K562 (cell line): ENCODE measurements around the gene MPST. TPM values are rescaled to one million over a fixed set of nuclear protein-coding genes. Genes with fewer than 3 reads are reported as not detected.

Experiments
- ATAC-seq: fragments of 200-7000 bp; cut with Tn5 transposase; 3 replicates; pipeline ENCODE4 v1.9.1; 2020; ENCODE audit warnings: moderate library complexity
- BruUV-seq: library from RNA; stranded (reverse); fragments of 400-500 nt; replicated peaks from 2 replicates; lab custom pipeline; 2021; lab: Mats Ljungman, UMichigan
- CTCF ChIA-PET: fragments of 300-600 bp; formaldehyde crosslinking; extraction: SDS; loops from one replicate; lab custom pipeline; 2021; ENCODE audit warnings: low intra/inter-chr PET ratio; lab: Yijun Ruan, JAX
- POLR2A ChIA-PET: fragments of 300-600, 350-650 bp; sonication (Branson Sonifier 250); formaldehyde crosslinking; extraction: SDS; loops from one replicate; lab custom pipeline; 2021; ENCODE audit warnings: antibody characterized with exemption, inconsistent platforms; lab: Yijun Ruan, JAX
- DNase-seq, 4 experiments: peaks; one replicate each; pipeline versions ENCODE4 v3.0.0 to v3.0.0-alpha.2; 2011 to 2018; ENCODE audit warnings: low spot score in 3 of 4, mixed read lengths in 3 of 4; ENCODE audit errors: extremely low read depth in 1 of 4
- FAIRE-seq: peaks from 2 replicates; lab custom pipeline; 2011; peaks lifted over from hg19 to GRCh38; lab: Jason Lieb, UNC
- H2AFZ ChIP-seq: 2 replicates; pipeline ENCODE4 v1.6.0; 2011; ENCODE audit warnings: low read depth, low read length, control low read depth, inconsistent platforms
- H3K27ac ChIP-seq: fragments of 200-600 bp; 3 replicates; pipeline ENCODE4 v1.8.0; 2011; ENCODE audit warnings: low read depth, mild to moderate bottlenecking, control low read depth, inconsistent platforms, low read length, moderate library complexity, mixed read lengths; ENCODE audit errors: extremely low read depth
- H3K27me3 ChIP-seq, 2 experiments: fragments of 300-600 bp in 1 of 2; 2 replicates in 1 of 2; 3 replicates in 1 of 2; pipeline versions ENCODE4 v1.6.0 to v1.8.0; 2011; ENCODE audit warnings: inconsistent platforms in 2 of 2, low read length in 2 of 2, mild to moderate bottlenecking in 1 of 2, mixed read lengths in 1 of 2, moderate library complexity in 1 of 2; ENCODE audit not compliant: control insufficient read depth in 2 of 2, insufficient read depth in 2 of 2
- H3K36me3 ChIP-seq: fragments of 300-600 bp; 3 replicates; pipeline ENCODE4 v1.8.0; 2011; ENCODE audit warnings: mild to moderate bottlenecking, low read length, inconsistent platforms; ENCODE audit not compliant: control insufficient read depth, insufficient read depth
- H3K4me1 ChIP-seq, 2 experiments: fragments of 200-600 bp in 1 of 2; replicated peaks in 1 of 2; 2 replicates in 1 of 2; 3 replicates in 1 of 2; pipeline versions ENCODE4 v1.5.1 to v1.8.0; 2011; ENCODE audit warnings: inconsistent platforms in 2 of 2, low read length in 2 of 2, mild to moderate bottlenecking in 1 of 2, mixed read lengths in 1 of 2, moderate library complexity in 1 of 2; ENCODE audit not compliant: control insufficient read depth in 2 of 2, insufficient read depth in 2 of 2
- H3K4me2 ChIP-seq: 2 replicates; pipeline ENCODE4 v1.6.1; 2011; ENCODE audit warnings: low read length, control low read depth, inconsistent platforms, mixed read lengths; ENCODE audit not compliant: insufficient read depth
- H3K4me3 ChIP-seq: fragments of 200-600 bp; sonication (generic), shearing (Covaris generic); 2 replicates; pipeline ENCODE4 v1.5.1; 2016; ENCODE audit warnings: control low read depth, inconsistent platforms
- H3K79me2 ChIP-seq: fragments of 200-600 bp; 3 replicates; pipeline ENCODE4 v1.8.0; 2011; ENCODE audit warnings: low read length, inconsistent platforms; ENCODE audit not compliant: control insufficient read depth, insufficient read depth
- H3K9ac ChIP-seq, 2 experiments: 2 replicates each; pipeline versions ENCODE4 v1.6.0 to v1.6.1; 2011; ENCODE audit warnings: low read depth in 2 of 2, low read length in 2 of 2, control low read depth in 1 of 2, inconsistent platforms in 1 of 2, mild to moderate bottlenecking in 1 of 2, mixed read lengths in 1 of 2; ENCODE audit not compliant: insufficient read depth in 1 of 2
- H3K9me1 ChIP-seq: one replicate; pipeline ENCODE4 v1.6.0; 2011; ENCODE audit warnings: inconsistent platforms, mild to moderate bottlenecking, low read length, moderate library complexity; ENCODE audit not compliant: control insufficient read depth, insufficient read depth
- H3K9me3 ChIP-seq: replicated peaks from 2 replicates; pipeline ENCODE4 v1.5.1; 2011; ENCODE audit warnings: low read depth, low read length, inconsistent platforms; ENCODE audit not compliant: control insufficient read depth, insufficient read depth
- H4K20me1 ChIP-seq: replicated peaks from 2 replicates; pipeline ENCODE4 v1.6.1; 2011; ENCODE audit warnings: low read length, inconsistent platforms, mixed read lengths; ENCODE audit not compliant: control insufficient read depth, insufficient read depth
- CAMTA2 ChIP-seq: fragments of 250-450 bp; sonication (Bioruptor Pico); conservative IDR thresholded peaks from 2 replicates; pipeline ENCODE4 v1.5.1; 2022
- CBFA2T2 ChIP-seq: fragments of 450-650 bp; conservative IDR thresholded peaks from 2 replicates; pipeline ENCODE4 v1.6.1; 2017; ENCODE audit warnings: mild to moderate bottlenecking
- CREM ChIP-seq: IDR thresholded peaks from 2 replicates; pipeline ENCODE4 v1.6.1; 2014; ENCODE audit warnings: antibody characterized with exemption, low read depth
- ETS2 ChIP-seq: IDR thresholded peaks from 2 replicates; pipeline ENCODE4 v1.6.1; 2016; ENCODE audit warnings: borderline replicate concordance, missing genetic modification characterization, mild to moderate bottlenecking, moderate library complexity, missing compliant biosample characterization; ENCODE audit not compliant: poor library complexity, severe bottlenecking
- FOXM1 ChIP-seq, 2 experiments: fragments of 450-650 bp in 1 of 2; sonication (generic) in 1 of 2; formaldehyde crosslinking in 1 of 2; IDR thresholded peaks; 2 replicates each; pipeline versions ENCODE4 v1.6.1 to v1.9.0; 2017 to 2022; ENCODE audit warnings: low read depth in 2 of 2, mild to moderate bottlenecking in 2 of 2, missing genetic modification reagents in 1 of 2, moderate library complexity in 1 of 2
- FOXP4 ChIP-seq: sonication (generic); formaldehyde crosslinking; IDR thresholded peaks from 2 replicates; pipeline ENCODE4 v1.8.0; 2022; ENCODE audit warnings: mild to moderate bottlenecking, missing genetic modification reagents, borderline replicate concordance
- GABPA ChIP-seq: fragments of 200-800 bp; sonication (Bioruptor generic); conservative IDR thresholded peaks from 2 replicates; pipeline ENCODE4 v1.6.1; 2016; ENCODE audit warnings: low read depth, missing genetic modification characterization, missing compliant biosample characterization
- GATAD2B ChIP-seq: fragments of 450-650 bp; IDR thresholded peaks from 2 replicates; pipeline ENCODE4 v1.6.1; 2017; ENCODE audit warnings: mild to moderate bottlenecking, borderline replicate concordance
- HDAC3 ChIP-seq: fragments of 450-650 bp; IDR thresholded peaks from 2 replicates; pipeline ENCODE4 v1.6.1; 2018; ENCODE audit warnings: borderline replicate concordance, mild to moderate bottlenecking, moderate library complexity; ENCODE audit not compliant: partially characterized antibody
- LCOR ChIP-seq: sonication (generic); formaldehyde crosslinking; IDR thresholded peaks from 2 replicates; pipeline ENCODE4 v1.8.0; 2022; ENCODE audit warnings: mild to moderate bottlenecking, missing genetic modification reagents
- NCOR1 ChIP-seq: fragments of 450-650 bp; IDR thresholded peaks from 2 replicates; pipeline ENCODE4 v1.6.1; 2016; ENCODE audit warnings: mild to moderate bottlenecking, moderate library complexity
- NR2F6 ChIP-seq: fragments of 450-650 bp; formaldehyde crosslinking; IDR thresholded peaks from 2 replicates; pipeline ENCODE4 v1.4.0; 2020; ENCODE audit warnings: mild to moderate bottlenecking
- POLR2G ChIP-seq: fragments of 200-400 bp; formaldehyde crosslinking; IDR thresholded peaks from 2 replicates; pipeline ENCODE4 v1.6.1; 2017; ENCODE audit warnings: low read depth, mild to moderate bottlenecking, antibody characterized with exemption, low read length, moderate library complexity
- PYGO2 ChIP-seq: fragments of 450-650 bp; IDR thresholded peaks from 2 replicates; pipeline ENCODE4 v1.6.1; 2016; ENCODE audit warnings: mild to moderate bottlenecking, missing genetic modification characterization, moderate library complexity, missing compliant biosample characterization
- SMARCA4 ChIP-seq: fragments of 450-650 bp; IDR thresholded peaks from 2 replicates; pipeline ENCODE4 v1.6.1; 2016
- SREBF1 ChIP-seq: fragments of 150-350 bp; IDR thresholded peaks from 2 replicates; pipeline ENCODE4 v1.6.1; 2014; ENCODE audit warnings: antibody characterized with exemption, low read depth, low read length, borderline replicate concordance
- TRIM25 ChIP-seq: fragments of 450-650 bp; IDR thresholded peaks from 2 replicates; pipeline ENCODE4 v1.7.0; 2016; ENCODE audit warnings: borderline replicate concordance
- ZC3H11A ChIP-seq: IDR thresholded peaks from 2 replicates; pipeline ENCODE4 v1.6.1; 2012; ENCODE audit warnings: low read depth, low read length, improper control_type of control experiment
- ZNF124 ChIP-seq: sonication (generic); formaldehyde crosslinking; IDR thresholded peaks from 2 replicates; pipeline ENCODE4 v1.8.1; 2022; ENCODE audit warnings: missing genetic modification reagents
- ZNF184 ChIP-seq: sonication (generic); formaldehyde crosslinking; IDR thresholded peaks from 2 replicates; pipeline ENCODE4 v1.5.0; 2020; ENCODE audit warnings: missing genetic modification reagents
- ZNF347 ChIP-seq: fragments of 450-650 bp; formaldehyde crosslinking; IDR thresholded peaks from 2 replicates; pipeline ENCODE4 v1.4.0; 2020; ENCODE audit warnings: low read depth, mild to moderate bottlenecking, moderate library complexity
- WGBS: fragments of 100-300 bp; shearing (Covaris generic); methylation state at CpG from one replicate; pipeline ENCODE4 v1.1.6; 2016; ENCODE audit warnings: low coverage, mixed read lengths; ENCODE audit not compliant: insufficient coverage; ENCODE audit errors: missing lambda C conversion rate; 5-methylcytosine and 5-hydroxymethylcytosine counted together
- in situ Hi-C: fragments of 300-500 bp; cut with MboI; formaldehyde crosslinking; loops from 4 replicates; pipeline ENCODE4 v1.15.0; 2018; ENCODE audit warnings: inconsistent platforms, mixed read lengths
- intact Hi-C: fragments of 100-400 bp; cut with micrococcal nuclease; formaldehyde crosslinking; loops from 2 replicates; pipeline ENCODE4 v1.14.2; 2022
- polyA plus RNA-seq, 8 experiments: library from polyadenylated mRNA; depleted of rRNA in 4 of 8; stranded (reverse) in 5 of 8; unstranded in 3 of 8; fragments of >200 nt; fragmentation: Nextera tagmentation in 2 of 8; fragmentation: Illumina TruSeq in 1 of 8; extraction: Ambion mirVana in 2 of 8; extraction: Trizol in 1 of 8; gene quantifications; 2 replicates each; pipeline versions ENCODE4 v1.2.1 to v1.2.3, GENCODE V29; 2011 to 2014; ENCODE audit warnings: inconsistent platforms in 1 of 8, missing spikeins in 1 of 8
- total RNA-seq, 7 experiments: library from RNA; depleted of rRNA in 6 of 7; stranded (reverse); fragments of >200 nt in 6 of 7; fragmentation: Illumina TruSeq in 2 of 7; extraction: Trizol in 2 of 7; gene quantifications; 2 replicates each; pipeline versions ENCODE4 v1.2.1 to v1.2.3, GENCODE V29; 2011 to 2021; ENCODE audit warnings: low replicate concordance in 1 of 7

Gene MPST
- total and polyA plus RNA-seq, 9 of the 15 experiments (the other 6 are each of a cell fraction or from before 2014, with no cell fraction given): 0.65 to 104 (median 24.3) TPM

- no peak for TF ChIP-seq SREBF1
- TF ChIP-seq ETS2 (tag): no peak
- no peak for TF ChIP-seq ZNF124 (CRISPR knock-in tag)
- no peak for TF ChIP-seq NR2F6 (CRISPR knock-in tag)
- no peak for TF ChIP-seq FOXM1 (IDR thresholded peaks at IDR 0.05; ENCODE audit: low read depth)
- no peak for TF ChIP-seq FOXM1 (CRISPR knock-in tag; IDR thresholded peaks at IDR 0.05; ENCODE audit: low read depth)
- no peak for TF ChIP-seq ZC3H11A
- no peak for TF ChIP-seq POLR2G
- TF ChIP-seq NCOR1: no peak
These were observed 28.6 kb downstream of the MPST start (continued) for GRCh38 chr22:37048133-37048532.

- no peak for DNase-seq
- 0% methylated on average over 2 of the region's 2 CpGs for WGBS
- Histone ChIP-seq H3K27ac (no peak overlapping the region), H3K4me1 (peaks cover 0 to 25% of the 10 kb centered on the region in 2 experiments; a peak in 2 of 5 replicates), H3K9ac (no peak overlapping the region), H3K36me3 (no peaks in the 10 kb centered on the region), H3K4me3 (no peak overlapping the region), H2AFZ (no peak overlapping the region), H3K27me3 (peaks cover 0 to 16% of the 10 kb centered on the region in 2 experiments; a peak in 2 of 5 replicates), H3K4me2 (no peak overlapping the region), H3K9me3 (no peaks in the 10 kb centered on the region), H3K9me1 (no peaks in the 10 kb centered on the region), H3K79me2 (no peaks in the 10 kb centered on the region), H4K20me1 (no peaks in the 10 kb centered on the region)
- intact Hi-C loops: loop anchor here (10.0 kb wide), 2 partner anchors 174 to 264 kb away; no protein-coding TSS in a partner anchor
- no peak for FAIRE-seq
- no TSS peak for BruUV-seq
- CTCF ChIA-PET: no interaction called here
- POLR2A ChIA-PET: no interaction called here
- ATAC-seq: no peak
- in situ Hi-C loops: no loop called here
- no peak for TF ChIP-seq CAMTA2 (CRISPR knock-in tag)
- no peak for TF ChIP-seq CBFA2T2
- no peak for TF ChIP-seq HDAC3
- TF ChIP-seq TRIM25: no peak
- TF ChIP-seq FOXP4: no peak
- no peak for TF ChIP-seq GATAD2B
- no peak for TF ChIP-seq LCOR
- no peak for TF ChIP-seq SMARCA4
- no peak for TF ChIP-seq ZNF347
- no peak for TF ChIP-seq CREM
- no peak for TF ChIP-seq ZNF184 (CRISPR knock-in tag)
- TF ChIP-seq PYGO2 (tag): no peak
- TF ChIP-seq GABPA (tag): no peak
These were observed 29.7 kb downstream of the MPST start for GRCh38 chr22:37049224-37049623.
